ENCODE measurements around the gene HDX.

GRCh38 chrX:84475596-84475995 lies 26.7 kb downstream of the HDX start:
- no peak for TF ChIP-seq CTCF (IDR thresholded peaks at IDR 0.05)
- no peak for TF ChIP-seq POLR2A (IDR thresholded peaks at IDR 0.05)
